Mesenchymal stem cell (in vitro differentiated cells and primary cell): ENCODE results near the gene FMN1.

Experiments
- DNase-seq: peaks from one replicate; pipeline ENCODE4 v3.0.0-alpha.2; 2013
- H2AFZ ChIP-seq: one replicate; pipeline ENCODE4 v1.6.1; 2013; ENCODE audit warnings: low read depth, mild to moderate bottlenecking, control low read depth, inconsistent platforms, low read length, moderate library complexity
- H2AK5ac ChIP-seq: 2 replicates; pipeline ENCODE4 v1.6.1; 2013; ENCODE audit warnings: low read length, moderate library complexity, mild to moderate bottlenecking, inconsistent platforms; ENCODE audit not compliant: severe bottlenecking
- H2BK120ac ChIP-seq: one replicate; pipeline ENCODE4 v1.6.1; 2013; ENCODE audit warnings: low read depth, mild to moderate bottlenecking, inconsistent platforms, low read length, moderate library complexity
- H2BK12ac ChIP-seq, 2 experiments: one replicate each; pipeline ENCODE4 v1.6.1; 2013; ENCODE audit warnings: inconsistent platforms in 2 of 2, low read length in 2 of 2, mild to moderate bottlenecking in 2 of 2, moderate library complexity in 2 of 2, control low read depth in 1 of 2
- H2BK15ac ChIP-seq: one replicate; pipeline ENCODE4 v1.6.1; 2013; ENCODE audit warnings: mild to moderate bottlenecking, low read depth, inconsistent platforms; ENCODE audit not compliant: poor library complexity, severe bottlenecking
- H2BK5ac ChIP-seq: 2 replicates; pipeline ENCODE4 v1.6.1; 2013; ENCODE audit warnings: low read depth, mild to moderate bottlenecking, low read length, control low read depth, inconsistent platforms; ENCODE audit not compliant: poor library complexity, severe bottlenecking
- H3K14ac ChIP-seq, 2 experiments: one replicate each; pipeline ENCODE4 v1.6.1; 2013; ENCODE audit warnings: inconsistent platforms in 2 of 2, low read length in 2 of 2, control low read depth in 1 of 2, mild to moderate bottlenecking in 1 of 2, moderate library complexity in 1 of 2
- H3K18ac ChIP-seq, 2 experiments: one replicate each; pipeline ENCODE4 v1.6.1; 2013; ENCODE audit warnings: inconsistent platforms in 2 of 2, low read length in 2 of 2, control low read depth in 1 of 2, low read depth in 1 of 2, mild to moderate bottlenecking in 1 of 2
- H3K23ac ChIP-seq, 2 experiments: one replicate each; pipeline ENCODE4 v1.6.1; 2013; ENCODE audit warnings: inconsistent platforms in 2 of 2, low read length in 2 of 2, mild to moderate bottlenecking in 2 of 2, moderate library complexity in 2 of 2, control low read depth in 1 of 2
- H3K27ac ChIP-seq: 2 replicates; pipeline ENCODE4 v1.5.1; 2013; ENCODE audit warnings: mild to moderate bottlenecking, moderate library complexity, low read length, control low read depth, inconsistent platforms; ENCODE audit not compliant: poor library complexity, severe bottlenecking
- H3K27me3 ChIP-seq, 2 experiments: 2 replicates each; pipeline versions ENCODE4 v1.6.1 to v1.7.0; 2013; ENCODE audit warnings: low read length in 2 of 2, mild to moderate bottlenecking in 2 of 2, moderate library complexity in 2 of 2, control low read depth in 1 of 2, inconsistent platforms in 1 of 2; ENCODE audit not compliant: control insufficient read depth in 1 of 2, insufficient read depth in 1 of 2
- H3K36me3 ChIP-seq, 2 experiments: 2 replicates each; pipeline versions ENCODE4 v1.6.1 to v1.7.0; 2013; ENCODE audit warnings: low read length in 2 of 2, control low read depth in 1 of 2, inconsistent platforms in 1 of 2, low read depth in 1 of 2, mild to moderate bottlenecking in 1 of 2; ENCODE audit not compliant: insufficient read depth in 2 of 2, control insufficient read depth in 1 of 2
- H3K4ac ChIP-seq, 2 experiments: one replicate each; pipeline ENCODE4 v1.6.1; 2013; ENCODE audit warnings: inconsistent platforms in 2 of 2, low read length in 2 of 2, mild to moderate bottlenecking in 2 of 2, moderate library complexity in 2 of 2, control low read depth in 1 of 2, low read depth in 1 of 2
- H3K4me1 ChIP-seq: 2 replicates; pipeline ENCODE4 v1.6.1; 2013; ENCODE audit warnings: low read depth, low read length, control low read depth; ENCODE audit not compliant: control insufficient read depth, insufficient read depth
- H3K4me2 ChIP-seq: 2 replicates; pipeline ENCODE4 v1.6.1; 2013; ENCODE audit warnings: low read length, mild to moderate bottlenecking, inconsistent platforms; ENCODE audit not compliant: poor library complexity, severe bottlenecking
- H3K4me3 ChIP-seq, 2 experiments: 2 replicates each; pipeline versions ENCODE4 v1.5.1 to v1.7.0; 2013; ENCODE audit warnings: low read length in 2 of 2, mild to moderate bottlenecking in 2 of 2, control low read depth in 1 of 2, low read depth in 1 of 2; ENCODE audit not compliant: insufficient read depth in 1 of 2
- H3K79me1 ChIP-seq: replicated peaks from 2 replicates; pipeline ENCODE4 v1.6.1; 2013; ENCODE audit warnings: mild to moderate bottlenecking, control low read depth, low read length, inconsistent platforms; ENCODE audit not compliant: poor library complexity, severe bottlenecking
- H3K9ac ChIP-seq: 2 replicates; pipeline ENCODE4 v1.7.0; 2013; ENCODE audit warnings: mild to moderate bottlenecking, low read length, moderate library complexity
- H3K9me3 ChIP-seq: 2 replicates; pipeline ENCODE4 v1.7.0; 2013; ENCODE audit warnings: mild to moderate bottlenecking, low read length; ENCODE audit not compliant: control insufficient read depth
- H4K8ac ChIP-seq: one replicate; pipeline ENCODE4 v1.6.1; 2013; ENCODE audit warnings: inconsistent platforms, mild to moderate bottlenecking, low read length, moderate library complexity
- H4K91ac ChIP-seq: one replicate; pipeline ENCODE4 v1.6.1; 2013; ENCODE audit warnings: mild to moderate bottlenecking, low read length, inconsistent platforms
- WGBS: methylation state at CpG from one replicate; pipeline ENCODE4 v1.1.7; 2013; ENCODE audit warnings: mixed read lengths; 5-methylcytosine and 5-hydroxymethylcytosine counted together

FMN1 gene

GRCh38 chr15:32787949-32788348, 406.6 kb downstream of the FMN1 start:
- Histone ChIP-seq H3K27ac (no peak overlapping the region), H2AFZ (no peak overlapping the region), H4K91ac (no peak overlapping the region), H3K4me3 (no peak overlapping the region), H3K4me2 (no peak overlapping the region), H3K18ac (no peak overlapping the region), H3K36me3 (no peaks in the 10 kb centered on the region), H3K23ac (no peak overlapping the region), H2AK5ac (no peak overlapping the region), H2BK120ac (no peak overlapping the region), H3K14ac (no peak overlapping the region), H4K8ac (no peak overlapping the region), H2BK5ac (no peak overlapping the region), H3K27me3 (no peaks in the 10 kb centered on the region), H3K9me3 (no peaks in the 10 kb centered on the region), H2BK12ac (no peak overlapping the region), H3K9ac (no peak overlapping the region), H2BK15ac (no peak overlapping the region), H3K79me1 (no peaks in the 10 kb centered on the region), H3K4ac (no peak overlapping the region), H3K4me1 (peaks cover 5% of the 10 kb centered on the region)
- DNase-seq: no peak
- WGBS: 78% methylated on average over 3 of the region's 5 CpGs

GRCh38 chr15:32786906-32787305, 407.6 kb downstream of the FMN1 start:
- H2AFZ ChIP-seq: no peak overlapping the region
- no peak overlapping the region for H4K91ac ChIP-seq
- no peak overlapping the region for H3K4me2 ChIP-seq
- H3K36me3 ChIP-seq: no peaks in the 10 kb centered on the region
- no peak overlapping the region for H2BK12ac ChIP-seq
- H2BK15ac ChIP-seq: no peak overlapping the region
- H3K4ac ChIP-seq: no peak overlapping the region
- no peak overlapping the region for H3K4me3 ChIP-seq
- H4K8ac ChIP-seq: no peak overlapping the region
- no peak for DNase-seq
- no peak overlapping the region for H2BK5ac ChIP-seq
- no peaks in the 10 kb centered on the region for H3K27me3 ChIP-seq
- no peak overlapping the region for H3K27ac ChIP-seq
- 80% methylated on average over 7 of the region's 7 CpGs for WGBS
- no peak overlapping the region for H3K18ac ChIP-seq
- H3K4me1 ChIP-seq: peaks cover 5% of the 10 kb centered on the region
- H3K9ac ChIP-seq: no peak overlapping the region
- H3K23ac ChIP-seq: no peak overlapping the region
- no peak overlapping the region for H2BK120ac ChIP-seq
- H2AK5ac ChIP-seq: peak overlapping the region; percentile 51
- no peaks in the 10 kb centered on the region for H3K79me1 ChIP-seq
- no peak overlapping the region for H3K14ac ChIP-seq
- H3K9me3 ChIP-seq: no peaks in the 10 kb centered on the region

DNA sequence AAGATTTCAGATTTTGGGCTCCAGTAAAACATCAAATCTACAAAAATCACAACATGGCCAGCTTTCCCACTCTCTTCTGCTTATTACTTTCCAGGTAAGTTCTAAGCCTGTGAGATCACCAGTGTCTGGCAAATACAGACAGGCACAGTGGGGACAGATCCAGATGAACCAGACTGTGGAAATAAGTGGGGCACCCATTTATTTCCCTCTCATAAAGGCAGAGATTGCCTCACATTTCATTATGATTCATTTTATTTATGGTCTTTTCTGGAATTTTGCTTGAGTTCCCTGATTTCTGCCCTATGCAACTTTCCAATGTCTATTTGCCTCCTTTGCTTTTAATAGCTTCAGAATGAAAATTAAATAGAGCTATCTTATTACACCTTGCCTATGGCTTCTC, 409.9 kb downstream of the FMN1 start:
- peaks cover 2% of the 10 kb centered on the region for H3K9me3 ChIP-seq
- peaks cover 3% of the 10 kb centered on the region for H3K4me1 ChIP-seq
- H3K18ac ChIP-seq: no peak overlapping the region
- H3K4me2 ChIP-seq: no peak overlapping the region
- no peak overlapping the region for H2BK5ac ChIP-seq
- H2BK15ac ChIP-seq: no peak overlapping the region
- no peak overlapping the region for H4K8ac ChIP-seq
- no peak overlapping the region for H2AK5ac ChIP-seq
- no peak overlapping the region for H2BK12ac ChIP-seq
- no peak overlapping the region for H4K91ac ChIP-seq
- no peak overlapping the region for H2AFZ ChIP-seq
- no peaks in the 10 kb centered on the region for H3K27me3 ChIP-seq
- no peak overlapping the region for H3K27ac ChIP-seq
- no peak overlapping the region for H3K14ac ChIP-seq
- H3K36me3 ChIP-seq: no peaks in the 10 kb centered on the region
- H3K4ac ChIP-seq: no peak overlapping the region
- H3K79me1 ChIP-seq: no peaks in the 10 kb centered on the region
- H3K9ac ChIP-seq: no peak overlapping the region
- no peak overlapping the region for H3K4me3 ChIP-seq
- DNase-seq: peak; percentile 18
- H3K23ac ChIP-seq: no peak overlapping the region
- no peak overlapping the region for H2BK120ac ChIP-seq

DNA sequence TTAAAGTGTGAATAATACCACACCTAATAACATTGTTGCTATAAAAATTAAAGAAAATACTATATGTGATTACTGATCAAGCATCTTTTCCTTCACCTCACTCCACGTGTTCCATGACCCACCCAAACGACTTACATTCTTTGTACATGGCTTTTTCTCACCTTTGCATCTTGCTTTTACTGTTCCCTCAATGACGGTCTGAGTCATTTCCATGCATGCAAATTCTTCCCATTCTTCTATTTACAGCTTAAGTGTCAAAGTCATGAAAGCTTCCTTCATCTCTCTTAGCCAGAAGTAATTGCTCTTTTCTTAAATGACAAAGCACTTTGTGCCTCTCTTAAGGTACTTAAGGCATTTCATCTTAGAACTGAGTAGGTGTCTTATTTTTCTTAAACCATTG, 412.7 kb downstream of the FMN1 start:
- no peak overlapping the region for H2AK5ac ChIP-seq
- no peak overlapping the region for H3K14ac ChIP-seq
- H3K9me3 ChIP-seq: peaks cover 15% of the 10 kb centered on the region
- H3K79me1 ChIP-seq: no peaks in the 10 kb centered on the region
- H3K27me3 ChIP-seq: no peaks in the 10 kb centered on the region
- no peak overlapping the region for H2BK120ac ChIP-seq
- no peak overlapping the region for H3K4me3 ChIP-seq
- no peak overlapping the region for H3K9ac ChIP-seq
- 35% methylated on average over 3 of the region's 3 CpGs for WGBS
- H3K18ac ChIP-seq: no peak overlapping the region
- H3K4me2 ChIP-seq: no peak overlapping the region
- H2AFZ ChIP-seq: no peak overlapping the region
- H3K4ac ChIP-seq: no peak overlapping the region
- no peaks in the 10 kb centered on the region for H3K4me1 ChIP-seq
- no peak overlapping the region for H2BK15ac ChIP-seq
- no peak overlapping the region for H3K27ac ChIP-seq
- H3K36me3 ChIP-seq: no peaks in the 10 kb centered on the region
- H2BK12ac ChIP-seq: no peak overlapping the region
- H4K91ac ChIP-seq: no peak overlapping the region
- DNase-seq: no peak
- H2BK5ac ChIP-seq: no peak overlapping the region
- no peak overlapping the region for H3K23ac ChIP-seq
- H4K8ac ChIP-seq: no peak overlapping the region
